Gastroesophageal sphincter (tissue), 4 donors: ENCODE results near the gene NOTCH2. TPM values are rescaled to one million over a fixed set of nuclear protein-coding genes. Genes with fewer than 3 reads are reported as not detected.
"Not testable (repeated sequence)": the region's sequence is repeated elsewhere in the genome, so short reads cannot be mapped to it uniquely, and the experiment has no call there.

ENCODE experiments used
- ATAC-seq: fragments of 150-250 bp; one replicate; pipeline ENCODE4 v1.9.1; 2016; ENCODE audit warnings: mild to moderate bottlenecking, moderate library complexity
- H3K27ac ChIP-seq, 4 donors: fragments of 200-600 bp; sonication (generic) in 3 of 4; 1 replicate in 3 of 4; 2 replicates in 1 of 4; pipeline ENCODE4 v1.5.1; 2016 to 2019
- H3K27me3 ChIP-seq: fragments of 200-600 bp; sonication (generic); one replicate; pipeline ENCODE4 v1.5.1; 2019
- H3K36me3 ChIP-seq, 2 donors: fragments of 200-600 bp; sonication (generic); one replicate each; pipeline ENCODE4 v1.5.1; 2019; ENCODE audit warnings: control low read depth in 1 of 2
- H3K4me1 ChIP-seq, 3 donors: fragments of 200-600 bp; sonication (generic); 1 replicate in 2 of 3; 2 replicates in 1 of 3; pipeline ENCODE4 v1.5.1; 2016 to 2019; ENCODE audit warnings: control low read depth in 2 of 3
- H3K4me3 ChIP-seq, 2 donors: fragments of 200-600 bp; sonication (generic); one replicate each; pipeline ENCODE4 v1.5.1; 2019; ENCODE audit warnings: mild to moderate bottlenecking in 1 of 2, moderate library complexity in 1 of 2
- H3K9me3 ChIP-seq, 3 donors: fragments of 200-600 bp; sonication (generic); one replicate each; pipeline ENCODE4 v1.5.1; 2017 to 2019; ENCODE audit warnings: control low read depth in 2 of 3
- WGBS, 2 donors: methylation state at CpG; one replicate each; pipeline ENCODE4 v1.1.5; 2018; ENCODE audit warnings: low coverage in 1 of 2; 5-methylcytosine and 5-hydroxymethylcytosine counted together
- total RNA-seq, 4 donors: library from RNA; depleted of rRNA; stranded (reverse); fragments of >200 nt; gene quantifications; one replicate each; pipeline ENCODE4 v1.1.0, GENCODE V29; 2016

The NOTCH2 gene
- total RNA-seq, 4 donors from 2014 or later: 79.8 to 150 (median 105) TPM

DNA sequence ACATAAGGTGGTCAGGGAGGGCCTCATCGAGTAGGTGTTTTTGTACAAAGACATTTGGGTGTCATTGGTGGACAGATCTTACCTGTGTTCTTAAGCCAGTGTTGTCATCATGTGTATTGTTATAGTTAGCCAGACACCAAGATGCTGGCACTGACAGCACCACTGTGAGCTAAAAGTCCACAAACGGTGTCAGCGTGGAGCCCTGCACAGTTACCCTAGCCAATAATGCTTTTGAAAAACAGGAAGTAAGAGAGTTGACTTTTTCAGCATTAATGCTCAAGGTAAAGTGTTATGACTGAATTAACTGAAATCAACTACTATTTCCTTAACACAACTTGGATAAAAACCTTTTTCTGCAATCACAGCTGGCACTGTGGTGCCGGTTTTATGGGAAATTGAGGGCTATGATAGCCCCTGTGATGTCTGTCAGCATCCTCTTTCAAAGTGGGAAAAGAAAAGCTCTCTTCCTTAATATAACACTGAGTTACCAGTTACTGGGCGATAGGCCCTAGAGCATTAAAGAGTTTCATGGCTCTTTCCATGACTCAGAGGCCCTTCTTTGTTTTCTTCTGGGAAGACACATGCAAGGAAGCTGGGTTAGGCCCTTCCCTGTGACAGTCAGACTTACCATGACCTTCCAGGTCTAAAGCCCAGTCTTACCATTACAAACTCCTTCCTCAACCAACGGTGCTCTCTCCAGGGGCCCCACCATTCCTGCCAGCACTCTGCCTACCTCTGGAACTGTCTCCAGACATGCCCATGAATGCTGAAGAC is 29.7 kb upstream of the NOTCH2 start:
- not testable (repeated sequence) for ATAC-seq, H3K27me3 ChIP-seq, H3K27ac ChIP-seq, H3K4me1 ChIP-seq, H3K4me3 ChIP-seq, H3K9me3 ChIP-seq, H3K36me3 ChIP-seq
- WGBS, 2 donors: no CpG with 5 or more reads among the region's 6 CpGs

GRCh38 chr1:120096981-120097545 is 27.6 kb upstream of the NOTCH2 start:
- WGBS, 2 donors: 100% methylated on average over 1 of the region's 1 CpG; no CpG with 5 or more reads in 1 of the 2 donors
- H3K4me1 ChIP-seq, H3K4me3 ChIP-seq, H3K36me3 ChIP-seq, H3K27me3 ChIP-seq, H3K9me3 ChIP-seq, ATAC-seq, H3K27ac ChIP-seq: not testable (repeated sequence)

GRCh38 chr1:120093548-120094181 is 24.2 kb upstream of the NOTCH2 start:
- H3K9me3 ChIP-seq, H3K27ac ChIP-seq, H3K27me3 ChIP-seq, H3K4me1 ChIP-seq, H3K36me3 ChIP-seq, H3K4me3 ChIP-seq, ATAC-seq: not testable (repeated sequence)
- no CpG with 5 or more reads among the region's 4 CpGs for WGBS, 2 donors

GRCh38 chr1:120092232-120093218 is 23.1 kb upstream of the NOTCH2 start:
- not testable (repeated sequence) for H3K4me1 ChIP-seq, ATAC-seq, H3K4me3 ChIP-seq, H3K9me3 ChIP-seq, H3K27me3 ChIP-seq, H3K27ac ChIP-seq, H3K36me3 ChIP-seq
- 54 to 93% methylated on average over 2 to 3 of the region's 4 CpGs for WGBS, 2 donors

- not testable (repeated sequence) for H3K4me3 ChIP-seq, H3K9me3 ChIP-seq, H3K27ac ChIP-seq, H3K36me3 ChIP-seq, H3K27me3 ChIP-seq, H3K4me1 ChIP-seq
- no CpG with 5 or more reads among the region's 1 CpG for WGBS, 2 donors
- ATAC-seq: peak; percentile 28
These were observed 21.4 kb upstream of the NOTCH2 start for GRCh38 chr1:120090830-120091229.

GRCh38 chr1:120087959-120088358 is 18.5 kb upstream of the NOTCH2 start:
- not testable (repeated sequence) for H3K27me3 ChIP-seq, ATAC-seq, H3K4me1 ChIP-seq, H3K4me3 ChIP-seq, H3K9me3 ChIP-seq, H3K36me3 ChIP-seq, H3K27ac ChIP-seq
- WGBS, 2 donors: 65 to 93% methylated on average over 3 of the region's 4 CpGs

GRCh38 chr1:120069920-120070214 is 405 bp upstream of the NOTCH2 start:
- H3K27me3 ChIP-seq, H3K4me3 ChIP-seq, H3K27ac ChIP-seq, H3K36me3 ChIP-seq, ATAC-seq, H3K9me3 ChIP-seq: not testable (repeated sequence)
- no CpG with 5 or more reads among the region's 8 CpGs for WGBS, 2 donors
- H3K4me1 ChIP-seq: peaks cover 0 to 11% (median 0%) of the 10 kb centered on the region in 3 donors

GRCh38 chr1:120068683-120069066 is 787 bp downstream of the NOTCH2 start:
- no CpG with 5 or more reads among the region's 28 CpGs for WGBS, 2 donors
- not testable (repeated sequence) for H3K36me3 ChIP-seq, ATAC-seq, H3K9me3 ChIP-seq, H3K27me3 ChIP-seq
- H3K4me3 ChIP-seq: peak overlapping the region; percentile 67 to 91
- H3K27ac ChIP-seq: peak overlapping the region; percentile 79 to 95 (median 90)
- peaks cover 0 to 11% (median 0%) of the 10 kb centered on the region in 3 donors for H3K4me1 ChIP-seq

- not testable (repeated sequence) for H3K4me1 ChIP-seq, H3K27me3 ChIP-seq, H3K4me3 ChIP-seq, H3K27ac ChIP-seq, H3K36me3 ChIP-seq, H3K9me3 ChIP-seq, ATAC-seq
- 33% methylated on average over 1 of the region's 2 CpGs; no CpG with 5 or more reads in 1 of the 2 donors for WGBS, 2 donors
These were observed 21.3 kb downstream of the NOTCH2 start for GRCh38 chr1:120048208-120048607.

- not testable (repeated sequence) for H3K27me3 ChIP-seq, H3K36me3 ChIP-seq, H3K9me3 ChIP-seq, H3K4me3 ChIP-seq, H3K4me1 ChIP-seq, H3K27ac ChIP-seq, ATAC-seq
- WGBS, 2 donors: no CpG with 5 or more reads among the region's 4 CpGs
These were observed 27.7 kb downstream of the NOTCH2 start for GRCh38 chr1:120041771-120042170.

DNA sequence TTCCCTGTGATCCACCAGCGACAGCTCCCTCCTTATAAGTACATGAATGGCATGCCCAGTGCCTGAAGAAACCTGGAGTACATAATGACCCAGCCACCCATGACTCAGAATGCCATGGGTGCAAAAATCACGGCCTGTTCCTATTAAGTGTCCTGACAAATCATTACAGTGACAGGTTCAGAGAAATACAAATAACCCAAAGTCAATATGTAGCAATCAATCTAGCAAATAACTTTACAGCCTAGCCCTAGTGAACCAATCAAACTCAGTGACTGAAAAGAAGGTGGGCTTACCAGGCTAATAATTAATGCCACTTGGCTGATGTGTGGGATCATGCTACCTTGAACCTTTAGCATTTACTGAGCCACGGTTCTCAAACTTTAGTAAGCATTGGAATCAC is 37.2 kb downstream of the NOTCH2 start:
- WGBS, 2 donors: no CpG with 5 or more reads among the region's 3 CpGs
- H3K27me3 ChIP-seq, ATAC-seq, H3K9me3 ChIP-seq, H3K27ac ChIP-seq, H3K36me3 ChIP-seq, H3K4me1 ChIP-seq, H3K4me3 ChIP-seq: not testable (repeated sequence)

DNA sequence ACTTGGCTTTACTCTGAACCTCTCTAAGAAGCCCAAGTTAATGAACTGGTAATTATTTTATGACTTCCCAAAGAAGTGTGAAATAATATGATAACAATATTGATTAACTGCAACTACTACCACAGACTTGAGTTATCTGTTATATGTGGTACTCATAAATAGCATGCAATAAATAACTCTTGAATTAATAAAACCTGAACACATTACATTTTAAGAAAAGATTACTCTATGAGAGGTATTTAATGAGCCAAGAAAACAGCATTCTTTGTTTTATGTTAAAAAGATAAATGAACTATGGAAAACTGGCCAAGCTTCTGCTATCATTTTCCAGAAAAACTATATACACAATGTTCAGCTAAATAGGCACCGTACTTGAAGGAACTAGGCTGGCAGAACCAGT is 45.7 kb downstream of the NOTCH2 start:
- no CpG with 5 or more reads among the region's 1 CpG for WGBS, 2 donors

More for the DNA sequence above, 45.7 kb downstream of the NOTCH2 start:
- not testable (repeated sequence) for H3K9me3 ChIP-seq, H3K4me1 ChIP-seq, H3K27me3 ChIP-seq, H3K27ac ChIP-seq, H3K4me3 ChIP-seq, H3K36me3 ChIP-seq, ATAC-seq
